GM12878 (cell line): ENCODE measurements around the gene TBL1XR1. TPM values are rescaled to one million over a fixed set of nuclear protein-coding genes. Genes with fewer than 3 reads are reported as not detected.

Experiments
- ATAC-seq: fragments of 200-7000 bp; cut with Tn5 transposase; 3 replicates; pipeline ENCODE4 v1.9.1; 2020; ENCODE audit warnings: mild to moderate bottlenecking, moderate library complexity
- BruUV-seq: library from RNA; stranded (reverse); fragments of 400-500 nt; replicated peaks from 2 replicates; lab custom pipeline; 2021; lab: Mats Ljungman, UMichigan
- CTCF ChIA-PET: fragments of 300-600 bp; sonication (Branson Sonifier 250); formaldehyde crosslinking; extraction: SDS; loops from one replicate; lab custom pipeline; 2021; ENCODE audit warnings: inconsistent platforms; lab: Yijun Ruan, JAX
- POLR2A ChIA-PET: fragments of 350-600 bp; formaldehyde crosslinking; extraction: SDS; loops from one replicate; lab custom pipeline; 2021; ENCODE audit warnings: inconsistent platforms; lab: Charles Lee
- RAD21 ChIA-PET: fragments of 300-600 bp; sonication (Branson Sonifier 250); formaldehyde crosslinking; loops from one replicate; lab custom pipeline; 2023; ENCODE audit warnings: antibody characterized with exemption; ENCODE audit not compliant: unreplicated experiment; lab: Charles Lee
- SMC1A ChIA-PET: fragments of 300-600 bp; sonication (Branson Sonifier 250); formaldehyde crosslinking; loops from one replicate; lab custom pipeline; 2023; ENCODE audit not compliant: unreplicated experiment, uncharacterized antibody; lab: Charles Lee
- DNase-seq: peaks from one replicate; pipeline ENCODE4 v3.0.0-alpha.2; 2011; ENCODE audit warnings: low read depth, low spot score
- FAIRE-seq: peaks from 3 replicates; lab custom pipeline; 2011; peaks lifted over from hg19 to GRCh38; lab: Jason Lieb, UNC
- H2AFZ ChIP-seq: 2 replicates; pipeline ENCODE4 v1.6.0; 2011; ENCODE audit warnings: low read depth, low read length, control low read depth; ENCODE audit not compliant: control insufficient read depth
- H3K27ac ChIP-seq: 2 replicates; pipeline ENCODE4 v1.5.1; 2011; ENCODE audit warnings: control low read depth; ENCODE audit not compliant: control insufficient read depth, insufficient read depth
- H3K27me3 ChIP-seq, 2 experiments: replicated peaks in 1 of 2; 2 replicates each; pipeline versions ENCODE4 v1.6.0 to v1.6.1; 2011; ENCODE audit warnings: low read length in 1 of 2; ENCODE audit not compliant: control insufficient read depth in 2 of 2, insufficient read depth in 2 of 2
- H3K36me3 ChIP-seq, 2 experiments: 2 replicates each; pipeline ENCODE4 v1.5.1; 2011; ENCODE audit warnings: low read length in 1 of 2; ENCODE audit not compliant: control insufficient read depth in 2 of 2, insufficient read depth in 2 of 2
- H3K4me1 ChIP-seq: 2 replicates; pipeline ENCODE4 v1.6.1; 2011; ENCODE audit warnings: mild to moderate bottlenecking, low read length, moderate library complexity, mixed read lengths; ENCODE audit not compliant: control insufficient read depth, insufficient read depth
- H3K4me2 ChIP-seq: 2 replicates; pipeline ENCODE4 v1.6.0; 2011; ENCODE audit warnings: control low read depth; ENCODE audit not compliant: control insufficient read depth, insufficient read depth
- H3K4me3 ChIP-seq: fragments of 200-600 bp; sonication (generic); 2 replicates; pipeline ENCODE4 v1.5.1; 2016
- H3K79me2 ChIP-seq: 2 replicates; pipeline ENCODE4 v1.6.0; 2011; ENCODE audit warnings: low read length; ENCODE audit not compliant: control insufficient read depth, insufficient read depth
- H3K9ac ChIP-seq: 2 replicates; pipeline ENCODE4 v1.8.0; 2011; ENCODE audit warnings: low read length, control low read depth, mixed read lengths; ENCODE audit not compliant: control insufficient read depth, insufficient read depth
- H3K9me3 ChIP-seq: replicated peaks from 3 replicates; pipeline ENCODE4 v1.5.1; 2011; ENCODE audit warnings: mild to moderate bottlenecking, low read length; ENCODE audit not compliant: control insufficient read depth, insufficient read depth
- H4K20me1 ChIP-seq: 2 replicates; pipeline ENCODE4 v1.6.0; 2011; ENCODE audit not compliant: control insufficient read depth, insufficient read depth
- HDAC6 ChIP-seq: fragments of 200-600 bp; sonication (generic); IDR thresholded peaks from one replicate; pipeline ENCODE4 v1.8.0; 2017; ENCODE audit warnings: antibody characterized with exemption; ENCODE audit not compliant: unreplicated experiment
- MAX ChIP-seq: IDR thresholded peaks from 2 replicates; pipeline ENCODE4 v1.6.1; 2012; ENCODE audit warnings: low read depth, low read length, improper control_type of control experiment
- PRDM15 ChIP-seq: fragments of 450-650 bp; formaldehyde crosslinking; IDR thresholded peaks from 2 replicates; pipeline ENCODE4 v1.4.0; 2020; ENCODE audit warnings: mild to moderate bottlenecking, moderate library complexity
- SMC3 ChIP-seq: IDR thresholded peaks from 2 replicates; pipeline ENCODE4 v1.6.1; 2011; ENCODE audit warnings: low read length, improper control_type of control experiment, borderline replicate concordance
- WGBS: methylation state at CpG from one replicate; pipeline ENCODE4 v1.1.6; 2016; ENCODE audit warnings: low lambda C conversion rate; ENCODE audit not compliant: insufficient replicate concordance, insufficient coverage; ENCODE audit errors: missing lambda C conversion rate; 5-methylcytosine and 5-hydroxymethylcytosine counted together
- in situ Hi-C: fragments of 300-500 bp; cut with MboI; formaldehyde crosslinking; loops from 9 replicates; pipeline ENCODE4 v1.14.3; 2018; ENCODE audit warnings: mixed read lengths
- intact Hi-C: fragments of 100-400 bp; cut with micrococcal nuclease; formaldehyde crosslinking; loops from one replicate; pipeline ENCODE4 v1.14.2; 2022; ENCODE audit not compliant: unreplicated experiment
- polyA plus RNA-seq, 11 experiments: library from polyadenylated mRNA; depleted of rRNA in 4 of 11; unstranded in 6 of 11; stranded (reverse) in 5 of 11; fragments of >200 nt; fragmentation: Nextera tagmentation in 4 of 11; fragmentation: Illumina TruSeq in 1 of 11; extraction: Ambion mirVana in 4 of 11; extraction: Trizol in 1 of 11; gene quantifications; 1 replicate in 1 of 11; 2 replicates in 10 of 11; pipeline versions ENCODE4 v1.2.1 to v1.2.3, GENCODE V29; 2011 to 2016; ENCODE audit warnings: inconsistent platforms in 2 of 11, missing spikeins in 2 of 11, low read depth in 1 of 11
- total RNA-seq, 4 experiments: library from RNA; depleted of rRNA in 3 of 4; stranded (reverse); fragments of >200 nt in 3 of 4; fragmentation: Illumina TruSeq in 1 of 4; extraction: Trizol in 1 of 4; gene quantifications; 2 replicates each; pipeline versions ENCODE4 v1.2.1 to v1.2.3, GENCODE V29; 2013 to 2021

Gene TBL1XR1
- total and polyA plus RNA-seq, 10 of the 15 experiments (the other 5 are each of a cell fraction or from before 2014, with no cell fraction given) = 13.0 to 115 (median 60.4) TPM

GRCh38 chr3:177071496-177072156 is 125.7 kb downstream of the TBL1XR1 start:
- DNase-seq (no peak), FAIRE-seq (no peak), ATAC-seq (no peak)
- H3K9ac ChIP-seq = no peak overlapping the region
- no peaks in the 10 kb centered on the region for H3K27me3 ChIP-seq
- H3K27ac ChIP-seq = no peak overlapping the region
- no peaks in the 10 kb centered on the region for H3K4me1 ChIP-seq
- no peaks in the 10 kb centered on the region for H3K9me3 ChIP-seq
- intact Hi-C loops (no loop called here), in situ Hi-C loops (no loop called here)
- peaks cover 4 to 5% of the 10 kb centered on the region in 2 experiments; a peak in 3 of 4 replicates for H3K36me3 ChIP-seq
- ChIA-PET SMC1A (interaction anchor here (1.0 kb wide), 1 partner anchor 70 kb away, joined by 3 read pairs; no protein-coding TSS in a partner anchor), RAD21 (no interaction called here), POLR2A (no interaction called here), CTCF (interaction anchor here (1.4 kb wide), 1 partner anchor 10 kb away, joined by 3 read pairs; no protein-coding TSS in a partner anchor)
- no TSS peak for BruUV-seq
- no peaks in the 10 kb centered on the region for H4K20me1 ChIP-seq
- WGBS = 100% methylated on average over 4 of the region's 4 CpGs
- no peak overlapping the region for H3K4me3 ChIP-seq
- no peak overlapping the region for H2AFZ ChIP-seq
- TF ChIP-seq SMC3 = no peak
- TF ChIP-seq MAX = no peak
- no peak for TF ChIP-seq PRDM15 (CRISPR knock-in tag)
- no peak for TF ChIP-seq HDAC6
- H3K4me2 ChIP-seq = no peak overlapping the region
- H3K79me2 ChIP-seq = peaks cover 12% of the 10 kb centered on the region
